DND-41 (cell line): ENCODE results near the gene PDGFRB.

Experiments used
- ATAC-seq: fragments of 200-7000 bp; cut with Tn5 transposase; 3 replicates; pipeline ENCODE4 v1.9.1; 2021; ENCODE audit warnings: low read depth; ENCODE audit not compliant: insufficient read depth
- DNase-seq: peaks from one replicate; pipeline ENCODE4 v3.0.0-alpha.2; 2020
- H2AFZ ChIP-seq: 2 replicates; pipeline ENCODE4 v1.6.0; 2012; ENCODE audit warnings: low read depth, low read length
- H3K27ac ChIP-seq: 2 replicates; pipeline ENCODE4 v1.5.1; 2012; ENCODE audit warnings: low read length, inconsistent platforms
- H3K27me3 ChIP-seq: fragments of 200-600 bp; sonication (generic); 2 replicates; pipeline ENCODE4 v1.6.0; 2012; ENCODE audit warnings: low read length, mild to moderate bottlenecking, inconsistent platforms; ENCODE audit not compliant: insufficient read depth, poor library complexity
- H3K36me3 ChIP-seq: 2 replicates; pipeline ENCODE4 v1.5.1; 2012; ENCODE audit warnings: low read length, inconsistent platforms; ENCODE audit not compliant: insufficient read depth
- H3K4me1 ChIP-seq: 2 replicates; pipeline ENCODE4 v1.5.1; 2012; ENCODE audit warnings: mild to moderate bottlenecking, low read length; ENCODE audit not compliant: insufficient read depth
- H3K4me2 ChIP-seq: 2 replicates; pipeline ENCODE4 v1.6.0; 2012; ENCODE audit warnings: mild to moderate bottlenecking, moderate library complexity, low read length, inconsistent platforms; ENCODE audit not compliant: insufficient read depth
- H3K4me3 ChIP-seq, 2 experiments: fragments of 200-600 bp in 1 of 2; shearing (Covaris generic) in 1 of 2; 2 replicates each; pipeline ENCODE4 v1.5.1; 2012 to 2016; ENCODE audit warnings: inconsistent platforms in 2 of 2, low read length in 2 of 2, mild to moderate bottlenecking in 2 of 2, low read depth in 1 of 2, moderate library complexity in 1 of 2
- H3K79me2 ChIP-seq: 2 replicates; pipeline ENCODE4 v1.6.0; 2012; ENCODE audit warnings: low read length, inconsistent platforms; ENCODE audit not compliant: insufficient read depth
- H3K9ac ChIP-seq: 2 replicates; pipeline ENCODE4 v1.6.0; 2012; ENCODE audit warnings: low read depth, mild to moderate bottlenecking, inconsistent platforms, low read length, moderate library complexity
- H3K9me3 ChIP-seq: 2 replicates; pipeline ENCODE4 v1.5.1; 2012; ENCODE audit warnings: low read length, moderate library complexity, mild to moderate bottlenecking, inconsistent platforms; ENCODE audit not compliant: insufficient read depth, severe bottlenecking
- H4K20me1 ChIP-seq: 2 replicates; pipeline ENCODE4 v1.6.0; 2012; ENCODE audit warnings: low read length; ENCODE audit not compliant: insufficient read depth
- EZH2 ChIP-seq: IDR thresholded peaks from 3 replicates; pipeline ENCODE4 v1.6.1; 2012; ENCODE audit warnings: borderline replicate concordance, low read depth, mild to moderate bottlenecking, moderate library complexity, low read length, inconsistent platforms; ENCODE audit not compliant: severe bottlenecking
- TF ChIP-seq, protein P1 (sequence below): IDR thresholded peaks from 2 replicates; pipeline ENCODE4 v1.5.1; 2012; ENCODE audit warnings: borderline replicate concordance, low read length, moderate library complexity, mild to moderate bottlenecking; ENCODE audit not compliant: poor library complexity, severe bottlenecking; ENCODE audit errors: extremely low read depth

The PDGFRB gene

DNA sequence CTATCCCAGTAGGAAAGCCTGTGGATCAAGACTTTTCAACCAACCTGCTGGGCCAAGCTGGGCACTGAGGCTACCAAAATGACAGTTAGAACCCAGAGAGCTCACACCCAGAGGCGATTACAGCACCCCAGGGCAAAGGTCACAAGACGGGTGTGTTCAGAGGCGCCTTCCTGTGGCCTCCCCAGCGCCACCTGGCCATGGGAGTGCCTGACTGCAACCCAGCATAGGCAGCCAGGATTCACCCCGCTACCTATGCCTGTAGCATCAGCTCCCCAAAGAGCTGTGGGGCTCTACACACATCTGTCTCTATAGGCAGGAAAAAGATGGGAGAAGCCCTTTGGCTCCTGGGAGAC, 33.5 kb downstream of the PDGFRB start:
- peak; percentile 67; the same call in 2 of the 3 replicates for ATAC-seq
- H4K20me1 ChIP-seq: no peaks in the 10 kb centered on the region
- H3K27ac ChIP-seq: no peak overlapping the region
- no peaks in the 10 kb centered on the region for H3K27me3 ChIP-seq
- H3K79me2 ChIP-seq: no peaks in the 10 kb centered on the region
- no peak for DNase-seq
- no peaks in the 10 kb centered on the region for H3K9me3 ChIP-seq
- H3K4me2 ChIP-seq: no peak overlapping the region
- no peaks in the 10 kb centered on the region for H3K4me1 ChIP-seq
- no peak overlapping the region for H2AFZ ChIP-seq
- H3K4me3 ChIP-seq: no peak overlapping the region
- H3K36me3 ChIP-seq: no peaks in the 10 kb centered on the region
- H3K9ac ChIP-seq: no peak overlapping the region
- no peak for TF ChIP-seq EZH2
- TF ChIP-seq, protein P1, sequence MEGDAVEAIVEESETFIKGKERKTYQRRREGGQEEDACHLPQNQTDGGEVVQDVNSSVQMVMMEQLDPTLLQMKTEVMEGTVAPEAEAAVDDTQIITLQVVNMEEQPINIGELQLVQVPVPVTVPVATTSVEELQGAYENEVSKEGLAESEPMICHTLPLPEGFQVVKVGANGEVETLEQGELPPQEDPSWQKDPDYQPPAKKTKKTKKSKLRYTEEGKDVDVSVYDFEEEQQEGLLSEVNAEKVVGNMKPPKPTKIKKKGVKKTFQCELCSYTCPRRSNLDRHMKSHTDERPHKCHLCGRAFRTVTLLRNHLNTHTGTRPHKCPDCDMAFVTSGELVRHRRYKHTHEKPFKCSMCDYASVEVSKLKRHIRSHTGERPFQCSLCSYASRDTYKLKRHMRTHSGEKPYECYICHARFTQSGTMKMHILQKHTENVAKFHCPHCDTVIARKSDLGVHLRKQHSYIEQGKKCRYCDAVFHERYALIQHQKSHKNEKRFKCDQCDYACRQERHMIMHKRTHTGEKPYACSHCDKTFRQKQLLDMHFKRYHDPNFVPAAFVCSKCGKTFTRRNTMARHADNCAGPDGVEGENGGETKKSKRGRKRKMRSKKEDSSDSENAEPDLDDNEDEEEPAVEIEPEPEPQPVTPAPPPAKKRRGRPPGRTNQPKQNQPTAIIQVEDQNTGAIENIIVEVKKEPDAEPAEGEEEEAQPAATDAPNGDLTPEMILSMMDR: peak; percentile 41

DNA sequence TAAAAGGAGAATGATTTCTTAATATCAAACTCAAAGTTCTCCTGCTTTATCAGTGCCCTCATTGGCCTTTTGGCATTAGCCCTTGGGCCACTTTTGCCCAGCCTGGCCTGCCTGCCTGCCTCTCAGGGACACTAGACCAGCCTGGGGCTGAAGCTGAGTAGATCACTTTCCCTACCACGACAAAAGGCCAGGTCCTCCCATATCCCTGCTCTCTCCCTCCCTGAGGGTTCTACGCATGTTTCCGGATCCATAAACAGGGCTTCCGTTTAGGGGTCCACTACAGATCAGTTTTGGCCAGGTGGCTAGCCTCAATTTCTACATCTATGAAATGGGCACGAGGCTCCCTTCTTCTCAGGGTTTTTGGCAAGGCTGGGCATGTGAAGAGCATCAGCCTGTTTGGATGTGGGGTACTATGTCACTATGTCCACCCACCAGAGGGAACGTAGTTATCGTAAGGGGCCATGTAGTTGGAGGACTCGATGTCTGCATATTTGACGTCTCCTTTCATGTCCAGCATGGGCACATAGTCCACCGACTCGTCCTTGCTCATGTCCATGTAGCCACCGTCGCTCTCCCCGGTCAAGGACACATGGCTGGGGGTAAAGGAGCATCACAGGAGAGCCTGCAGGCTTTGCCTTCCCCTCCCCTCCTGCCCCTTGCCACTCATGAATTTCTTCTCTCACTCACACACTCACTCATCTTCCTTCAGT, 34.0 kb downstream of the PDGFRB start:
- no peak for DNase-seq
- H3K4me2 ChIP-seq: no peak overlapping the region

GRCh38 chr5:150120617-150121447, 34.8 kb downstream of the PDGFRB start:
- Histone ChIP-seq H3K9ac (no peak overlapping the region), H2AFZ (no peak overlapping the region), H3K4me2 (no peak overlapping the region), H3K9me3 (no peaks in the 10 kb centered on the region), H3K36me3 (no peaks in the 10 kb centered on the region), H3K79me2 (no peaks in the 10 kb centered on the region), H3K4me3 (no peak overlapping the region), H4K20me1 (no peaks in the 10 kb centered on the region), H3K4me1 (no peaks in the 10 kb centered on the region), H3K27me3 (no peaks in the 10 kb centered on the region), H3K27ac (no peak overlapping the region)
- ATAC-seq (no peak), DNase-seq (no peak)
- TF ChIP-seq EZH2: no peak
- TF ChIP-seq, protein P1: no peak

More for the DNA sequence above, 34.0 kb downstream of the PDGFRB start:
- Histone ChIP-seq H3K27me3 (no peaks in the 10 kb centered on the region), H3K4me1 (no peaks in the 10 kb centered on the region), H3K9me3 (no peaks in the 10 kb centered on the region), H4K20me1 (no peaks in the 10 kb centered on the region), H3K27ac (no peak overlapping the region), H3K9ac (no peak overlapping the region), H3K36me3 (no peaks in the 10 kb centered on the region), H2AFZ (no peak overlapping the region), H3K4me3 (no peak overlapping the region), H3K79me2 (no peaks in the 10 kb centered on the region)
- TF ChIP-seq EZH2: no peak
- TF ChIP-seq, protein P1: no peak
- ATAC-seq: no peak
